IPS DF 4.7 (cell line): Measurements from ENCODE around the gene ARNT2.
"Not testable (repeated sequence)": the region's sequence is repeated elsewhere in the genome, so short reads cannot be mapped to it uniquely, and the experiment has no call there.

Experiments used
- DNase-seq: peaks from one replicate; pipeline ENCODE4 v3.0.0-alpha.2; 2013; ENCODE audit warnings: low spot score; ENCODE audit errors: extremely low read depth

Gene ARNT2

GRCh38 chr15:80404057-80404760, at the start of gene ARNT2:
Gene ARNT2, plus strand, starts transcription at chr15:80404382. Its CDS starts 134 bp downstream, at chr15:80404516.
- no peak for DNase-seq

GRCh38 chr15:80367094-80367493, 37.1 kb upstream of the ARNT2 start:
- DNase-seq = peak; percentile 68

- DNase-seq = no peak
These were observed 36.5 kb upstream of the ARNT2 start for GRCh38 chr15:80367661-80368060.

GRCh38 chr15:80371924-80372323, 32.3 kb upstream of the ARNT2 start:
- no peak for DNase-seq

GRCh38 chr15:80374441-80374840, 29.7 kb upstream of the ARNT2 start:
- no peak for DNase-seq

- DNase-seq = no peak
These were observed 28.0 kb upstream of the ARNT2 start for GRCh38 chr15:80375968-80376891.

DNA sequence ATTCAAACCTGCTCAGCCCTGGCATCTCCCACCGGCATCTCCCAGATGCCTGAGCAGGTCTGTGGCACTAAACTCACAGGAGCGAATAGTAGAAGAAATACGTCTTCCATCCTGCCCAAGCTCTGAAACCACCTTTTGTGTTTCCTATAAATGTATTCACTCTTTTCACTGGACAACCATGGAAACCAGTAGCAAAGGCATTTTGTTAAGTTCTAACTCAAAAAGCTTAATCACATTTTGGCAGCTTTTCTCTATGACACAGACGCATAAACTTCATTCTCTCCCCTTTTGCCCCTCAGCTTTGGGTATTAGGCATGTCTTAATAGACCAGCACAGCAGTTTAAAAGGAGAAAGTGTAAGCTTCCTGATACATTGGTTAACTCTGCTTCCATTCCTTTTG, 24.5 kb upstream of the ARNT2 start:
- no peak for DNase-seq

DNA sequence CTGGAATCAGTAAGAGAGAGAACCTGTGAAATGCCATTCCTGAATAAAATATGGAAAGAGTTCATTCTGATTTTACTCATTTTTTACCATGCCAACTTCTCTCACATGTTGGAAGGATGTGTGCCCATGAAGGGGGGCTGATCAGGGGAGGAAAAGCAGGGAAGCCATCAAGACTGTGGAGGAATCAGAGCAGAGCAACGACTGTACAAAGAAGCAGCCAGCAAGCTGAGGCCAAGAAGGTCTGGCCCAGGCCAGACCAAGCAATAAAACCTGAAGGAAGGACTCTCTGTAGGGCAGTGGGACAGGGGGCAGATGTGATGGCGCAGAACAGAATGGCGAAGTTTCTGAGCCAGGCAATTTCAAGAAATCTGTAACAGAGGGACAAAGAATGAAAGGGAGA, 24.0 kb upstream of the ARNT2 start:
- DNase-seq = no peak

- no peak for DNase-seq
These were observed 21.9 kb upstream of the ARNT2 start for GRCh38 chr15:80382285-80382684.

GRCh38 chr15:80384432-80384831, 19.8 kb upstream of the ARNT2 start:
- no peak for DNase-seq

DNA sequence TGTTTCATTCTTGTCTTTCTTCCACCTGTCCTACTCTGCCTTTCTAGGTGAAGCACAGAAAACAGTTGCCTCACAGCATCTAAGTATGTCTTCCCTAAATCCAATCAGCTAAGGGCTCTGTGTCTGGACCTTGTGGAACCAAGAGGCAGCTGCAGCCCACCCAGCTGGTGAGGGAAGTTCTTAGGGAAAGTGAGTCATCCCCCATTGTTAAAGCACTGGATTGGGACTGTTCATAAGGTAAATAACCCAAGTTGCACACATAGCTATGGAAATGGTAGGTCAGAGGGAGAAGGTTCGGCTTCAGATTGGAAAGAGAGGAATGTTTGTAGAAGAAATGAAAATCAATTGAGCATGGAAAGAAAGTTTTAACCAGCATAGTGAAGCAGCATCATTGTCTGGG, 18.0 kb upstream of the ARNT2 start:
- no peak for DNase-seq

GRCh38 chr15:80388326-80388725, 15.9 kb upstream of the ARNT2 start:
- no peak for DNase-seq

DNA sequence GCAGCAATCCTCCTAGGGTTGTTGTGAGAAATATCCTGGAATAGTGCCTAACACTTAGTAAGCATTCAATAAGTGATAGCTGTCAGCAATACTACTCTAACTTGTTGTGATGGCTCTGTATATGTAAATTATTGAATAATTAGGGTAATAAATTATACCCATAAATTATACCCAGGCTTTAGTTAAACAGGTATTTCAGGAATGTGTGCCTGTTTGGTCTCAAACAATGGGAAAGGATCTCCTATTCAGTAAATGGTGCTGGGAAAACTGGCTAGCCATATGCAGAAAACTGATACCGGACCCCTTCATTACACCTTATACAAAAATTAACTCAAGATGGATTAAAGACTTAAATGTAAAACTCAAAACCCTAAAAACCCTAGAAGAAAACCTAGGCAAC, 14.8 kb upstream of the ARNT2 start:
- DNase-seq = no peak

- DNase-seq = not testable (repeated sequence)
These were observed 13.2 kb upstream of the ARNT2 start for GRCh38 chr15:80390942-80391341.

GRCh38 chr15:80395616-80396015, 8.6 kb upstream of the ARNT2 start:
- no peak for DNase-seq

- no peak for DNase-seq
These were observed 8.1 kb upstream of the ARNT2 start for GRCh38 chr15:80396096-80396495.

GRCh38 chr15:80399508-80399907, 4.7 kb upstream of the ARNT2 start:
- no peak for DNase-seq

DNA sequence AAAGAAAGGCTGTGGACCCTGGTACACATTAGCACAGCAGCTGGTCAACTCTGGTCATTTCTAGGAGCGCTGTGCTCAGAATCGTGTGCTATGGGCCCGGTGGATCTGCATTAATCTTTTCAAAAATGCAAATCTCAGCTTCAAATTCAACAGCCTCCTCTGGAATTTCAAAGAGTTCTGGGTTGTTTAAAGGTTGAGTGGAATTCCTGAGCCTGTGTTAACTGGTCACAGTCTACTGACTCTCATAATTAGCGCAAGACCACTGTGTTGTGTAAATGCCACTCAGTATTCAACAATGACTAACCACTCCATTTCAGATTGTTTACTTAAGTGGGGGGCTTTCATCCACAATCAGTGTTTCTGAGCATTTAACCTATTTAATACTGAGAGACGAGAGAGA, 2.7 kb upstream of the ARNT2 start:
- no peak for DNase-seq

GRCh38 chr15:80402339-80402738, 1.8 kb upstream of the ARNT2 start:
- DNase-seq = no peak

GRCh38 chr15:80403712-80404056, 498 bp upstream of the ARNT2 start:
- no peak for DNase-seq

DNA sequence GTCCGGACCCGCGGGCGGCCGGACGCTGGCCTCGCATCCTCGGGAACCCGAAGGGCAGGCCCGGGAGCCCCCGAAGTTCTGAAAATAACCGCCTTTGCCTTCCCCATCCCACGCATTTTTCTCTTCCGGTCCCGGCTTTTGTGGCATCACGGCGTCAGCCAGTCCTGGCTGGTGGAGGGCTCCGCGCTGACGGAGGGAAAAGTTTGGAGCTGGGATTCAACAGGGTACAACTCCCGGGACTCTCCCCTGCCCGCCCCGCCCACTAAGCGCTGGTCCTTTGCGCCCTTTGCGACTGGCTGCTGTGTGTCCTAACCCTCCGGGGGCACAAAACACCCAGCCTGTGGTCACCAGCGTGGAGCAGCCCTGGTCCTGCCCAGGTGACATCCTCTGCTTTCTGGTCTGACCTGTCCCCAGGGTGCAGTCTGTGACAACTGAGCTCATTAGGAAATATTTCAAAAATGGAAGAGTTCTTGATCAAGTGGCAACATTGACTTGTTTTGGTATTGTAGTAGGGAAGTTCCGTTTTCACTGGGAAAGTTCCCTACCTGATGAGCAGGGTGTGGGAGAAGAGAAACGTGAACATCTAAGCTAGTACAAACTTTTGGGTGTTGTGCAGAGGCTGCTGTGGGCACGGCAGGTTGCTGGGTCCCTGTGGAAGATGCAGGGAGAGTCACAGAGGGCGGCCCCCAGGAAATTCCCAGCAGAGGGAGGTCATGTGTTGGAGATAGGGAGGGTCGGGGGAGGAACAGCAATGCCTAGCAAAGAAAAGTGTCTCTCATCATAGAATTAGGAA, 775 bp downstream of the ARNT2 start:
- no peak for DNase-seq

- DNase-seq = no peak
These were observed 1.3 kb downstream of the ARNT2 start for GRCh38 chr15:80405554-80405850.
